ENCODE results near the gene TCIRG1.

GRCh38 chr11:68035266-68035876 lies 3.5 kb upstream of the TCIRG1 start:
- TF ChIP-seq CREB1 (IDR thresholded peaks at IDR 0.05; ENCODE audit: low read depth) (no peak), REST (IDR thresholded peaks at IDR 0.05; ENCODE audit: low read depth) (no peak), RAD21 (IDR thresholded peaks at IDR 0.05; ENCODE audit: low read depth) (no peak), NFIC (IDR thresholded peaks at IDR 0.05) (no peak), TAF1 (IDR thresholded peaks at IDR 0.05; ENCODE audit: low read depth) (no peak), FOXM1 (IDR thresholded peaks at IDR 0.05; ENCODE audit: borderline replicate concordance, low read depth) (no peak), YY1 (IDR thresholded peaks at IDR 0.05; ENCODE audit: low read depth) (no peak), EP300 (IDR thresholded peaks at IDR 0.05; ENCODE audit: borderline replicate concordance) (no peak), TCF12 (IDR thresholded peaks at IDR 0.05; ENCODE audit: low read depth) (no peak), TEAD4 (IDR thresholded peaks at IDR 0.05) (no peak)
- TF ChIP-seq, protein P1, sequence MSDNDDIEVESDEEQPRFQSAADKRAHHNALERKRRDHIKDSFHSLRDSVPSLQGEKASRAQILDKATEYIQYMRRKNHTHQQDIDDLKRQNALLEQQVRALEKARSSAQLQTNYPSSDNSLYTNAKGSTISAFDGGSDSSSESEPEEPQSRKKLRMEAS (IDR thresholded peaks at IDR 0.05): no peak
